Left ventricle myocardium superior (tissue), 1 donor: ENCODE measurements around the gene ARFGAP3. TPM values are rescaled to one million over a fixed set of nuclear protein-coding genes. Genes with fewer than 3 reads are reported as not detected.

ENCODE experiments used
- ATAC-seq: fragments of 200-7000 bp; cut with Tn5 transposase; one replicate; pipeline ENCODE4 v1.9.1; 2020; ENCODE audit warnings: mild to moderate bottlenecking, moderate library complexity
- DNase-seq: peaks from one replicate; pipeline ENCODE4 v3.0.0-alpha.2; 2020
- intact Hi-C: fragments of 100-400 bp; cut with micrococcal nuclease; formaldehyde crosslinking; loops from one replicate; pipeline ENCODE4 v1.11.0; 2022
- total RNA-seq: library from RNA; stranded (reverse); fragmentation: NEBNext Ultra II Directional; extraction: Animal tissue kit (Norgen Biotek cat#: 25700); gene quantifications from one replicate; pipeline ENCODE4 v1.2.1, GENCODE V29; 2021
- donor health status: DM: no; HTN: yes; CAD: no; lungs with severe emphysema.

Gene ARFGAP3
- total RNA-seq, 1 donor from 2014 or later, result 25.8 TPM

DNA sequence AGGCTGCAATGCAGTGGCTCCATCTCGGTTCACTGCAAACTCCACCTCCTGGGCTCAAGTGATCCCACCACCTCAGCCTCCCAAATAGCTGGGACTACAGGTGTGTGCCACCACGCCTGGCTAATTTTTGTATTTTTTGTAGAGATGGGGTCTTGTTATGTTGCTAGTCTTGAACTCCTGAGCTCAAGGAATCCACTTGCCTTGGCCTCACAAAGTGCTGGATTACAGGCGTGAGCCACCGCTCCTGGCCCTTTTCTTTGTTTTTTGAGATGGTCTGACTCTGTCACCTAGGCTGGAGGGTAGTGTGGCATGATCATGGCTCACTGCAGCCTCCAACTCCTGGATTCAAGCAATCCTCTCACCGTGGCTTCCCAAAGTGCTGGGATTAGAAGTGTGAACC, 21.0 kb downstream of the ARFGAP3 start:
- ATAC-seq (no peak), DNase-seq (no peak)
- intact Hi-C loops, result no loop called here

DNA sequence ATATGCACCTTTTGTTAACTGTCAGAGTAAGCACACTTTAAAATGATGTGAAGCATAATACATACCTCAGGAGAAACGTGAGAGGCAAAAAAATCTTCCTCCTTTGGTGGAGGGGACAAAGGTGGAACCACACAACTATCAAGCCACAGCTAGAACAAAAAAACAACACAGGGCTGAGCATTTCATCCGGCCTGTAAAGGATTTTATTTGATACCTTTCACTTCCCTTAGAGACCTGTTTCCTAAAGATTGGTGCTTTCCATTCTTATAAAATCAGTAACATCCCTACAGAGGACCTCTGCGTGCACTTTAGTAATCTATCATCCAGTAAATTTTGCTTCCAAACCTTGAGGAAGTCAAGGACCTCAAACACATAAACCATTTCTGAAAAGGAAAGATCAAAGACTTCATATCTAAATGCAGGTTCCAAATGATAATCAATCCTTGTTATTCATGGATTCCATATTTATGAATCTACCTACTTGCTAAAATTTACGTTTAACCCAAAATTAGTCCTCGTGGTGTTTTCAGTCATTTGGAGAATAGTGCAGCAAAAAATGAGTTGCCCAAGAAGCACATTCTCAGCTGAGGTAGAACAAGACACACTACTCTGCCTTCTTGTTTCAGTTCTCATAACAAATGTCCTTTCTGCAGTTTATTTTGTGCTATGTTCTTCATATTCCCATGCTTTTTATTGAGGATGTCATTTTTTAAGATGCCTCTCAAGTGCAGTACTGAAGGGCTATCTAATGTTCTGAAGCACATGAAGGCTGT, 22.7 kb downstream of the ARFGAP3 start:
- ATAC-seq, result no peak
- intact Hi-C loops, result no loop called here

DNA sequence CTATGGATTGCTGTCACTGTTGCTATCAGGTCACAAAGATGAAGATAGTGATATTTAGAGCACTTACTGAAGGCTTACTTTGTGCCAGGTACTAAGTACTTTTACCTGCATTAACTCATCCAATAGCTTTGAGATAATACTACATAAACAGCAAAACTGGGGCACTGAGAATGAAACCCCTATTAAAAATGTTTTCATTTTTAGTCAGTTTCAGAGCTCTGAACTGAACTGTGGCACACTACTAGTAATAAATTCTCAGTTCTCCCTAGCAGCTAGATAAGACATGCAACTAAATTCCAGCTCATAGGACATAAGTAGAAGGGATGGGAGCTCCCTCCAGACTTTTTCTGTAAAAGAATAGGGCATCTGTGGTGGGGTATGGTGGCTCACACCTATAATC, 24.0 kb downstream of the ARFGAP3 start:
- intact Hi-C loops, result no loop called here
- no peak for ATAC-seq
- DNase-seq, result no peak

More for the DNA sequence above, 22.7 kb downstream of the ARFGAP3 start:
- no peak for DNase-seq

DNA sequence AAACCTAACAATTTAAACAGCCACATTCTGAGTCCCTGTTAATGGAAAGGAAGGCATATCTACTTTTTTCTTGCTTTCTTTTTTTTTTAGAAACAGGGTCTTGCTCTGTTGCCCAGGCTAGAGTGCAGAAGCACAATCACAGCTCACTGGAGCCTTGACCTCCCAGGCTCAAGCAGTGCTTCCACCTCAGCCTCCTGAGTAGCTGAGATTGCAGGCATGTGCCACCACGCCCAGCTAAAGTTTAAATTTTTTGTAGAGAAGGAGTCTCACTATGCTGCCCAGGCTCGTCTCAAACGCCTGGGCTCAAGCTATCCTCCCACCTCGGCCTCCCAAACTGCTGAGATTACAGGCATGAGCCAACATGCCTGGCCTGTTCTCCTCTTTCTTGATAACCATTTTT, 25.4 kb downstream of the ARFGAP3 start:
- DNase-seq, result no peak
- intact Hi-C loops, result no loop called here
- ATAC-seq, result no peak

DNA sequence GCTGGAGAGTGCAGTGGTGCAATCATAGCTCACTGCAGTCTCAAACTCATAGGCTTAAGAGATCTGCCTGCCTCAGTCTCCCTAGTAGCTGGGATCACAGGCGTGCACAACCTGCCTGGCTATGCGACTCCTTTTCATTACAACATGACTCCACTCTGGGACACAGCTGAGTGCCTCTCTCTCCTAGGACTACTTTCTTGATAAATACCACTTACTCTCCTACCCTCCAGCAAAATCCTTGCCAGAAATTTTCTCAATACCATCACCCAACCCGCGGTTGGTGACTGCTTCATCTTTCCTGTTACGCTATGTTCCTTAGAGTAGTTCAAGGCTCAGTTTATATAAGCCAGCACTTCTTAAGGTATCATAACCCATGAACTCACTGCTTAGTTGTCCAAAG, 26.9 kb downstream of the ARFGAP3 start:
- intact Hi-C loops, result no loop called here
- ATAC-seq (no peak), DNase-seq (no peak)

DNA sequence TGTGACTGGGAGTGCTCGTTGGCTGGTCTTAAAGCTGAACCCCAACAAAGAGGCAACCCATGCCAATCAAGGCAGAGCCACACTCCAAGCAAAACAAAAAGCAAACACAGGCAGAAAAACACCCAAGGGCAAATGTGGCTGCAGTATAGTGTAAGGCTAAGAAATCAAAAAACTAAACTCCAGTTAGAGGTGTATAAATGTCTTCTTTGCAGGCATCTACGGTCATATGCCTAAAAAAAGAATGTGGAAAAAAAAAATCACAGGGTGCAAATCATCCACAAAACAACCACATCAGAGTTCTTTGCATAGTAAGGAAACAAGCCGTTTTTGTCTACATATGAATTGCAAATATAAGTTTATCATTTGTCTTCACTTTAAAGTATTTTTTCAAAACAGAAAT, 27.8 kb downstream of the ARFGAP3 start:
- DNase-seq (no peak), ATAC-seq (no peak)
- intact Hi-C loops, result no loop called here

DNA sequence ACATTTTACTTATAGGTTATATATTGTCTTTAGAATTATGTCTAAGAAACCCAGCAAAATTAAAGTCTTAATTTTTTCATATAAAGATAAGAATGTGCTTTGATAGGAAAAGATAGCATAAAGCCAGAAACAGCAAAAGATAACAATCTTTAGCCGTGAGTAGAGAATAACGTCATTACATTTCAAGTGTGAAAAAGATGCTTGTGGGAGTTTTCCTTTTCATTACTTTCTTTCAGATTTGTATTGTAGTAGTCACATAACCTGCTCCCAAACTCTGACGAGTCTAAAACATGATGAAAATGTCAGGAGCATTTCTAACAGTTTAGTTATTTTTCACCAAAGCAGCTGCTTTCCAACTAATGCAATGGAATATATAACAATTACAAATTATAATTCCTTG, 31.3 kb downstream of the ARFGAP3 start:
- ATAC-seq (no peak), DNase-seq (no peak)
- intact Hi-C loops, result no loop called here

DNA sequence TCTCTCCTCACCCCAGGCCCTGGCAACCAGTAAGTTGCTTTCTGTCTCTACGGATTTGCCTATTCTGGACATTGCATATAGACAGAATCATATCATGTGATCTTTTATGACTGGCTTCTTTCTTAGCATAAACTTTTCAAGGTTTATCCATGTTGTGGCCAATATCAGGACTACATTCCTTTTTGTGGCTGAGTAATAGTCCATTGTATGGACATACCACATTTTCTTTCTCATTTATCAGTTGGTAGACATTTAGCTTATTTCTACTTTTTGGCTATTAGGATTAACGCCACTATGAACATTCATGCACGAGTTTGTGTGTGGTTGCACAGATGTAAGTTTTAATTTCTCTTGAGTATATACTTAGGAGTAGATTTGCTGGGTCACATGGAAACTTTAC, 35.7 kb downstream of the ARFGAP3 start:
- DNase-seq, result no peak
- intact Hi-C loops, result no loop called here
- no peak for ATAC-seq

DNA sequence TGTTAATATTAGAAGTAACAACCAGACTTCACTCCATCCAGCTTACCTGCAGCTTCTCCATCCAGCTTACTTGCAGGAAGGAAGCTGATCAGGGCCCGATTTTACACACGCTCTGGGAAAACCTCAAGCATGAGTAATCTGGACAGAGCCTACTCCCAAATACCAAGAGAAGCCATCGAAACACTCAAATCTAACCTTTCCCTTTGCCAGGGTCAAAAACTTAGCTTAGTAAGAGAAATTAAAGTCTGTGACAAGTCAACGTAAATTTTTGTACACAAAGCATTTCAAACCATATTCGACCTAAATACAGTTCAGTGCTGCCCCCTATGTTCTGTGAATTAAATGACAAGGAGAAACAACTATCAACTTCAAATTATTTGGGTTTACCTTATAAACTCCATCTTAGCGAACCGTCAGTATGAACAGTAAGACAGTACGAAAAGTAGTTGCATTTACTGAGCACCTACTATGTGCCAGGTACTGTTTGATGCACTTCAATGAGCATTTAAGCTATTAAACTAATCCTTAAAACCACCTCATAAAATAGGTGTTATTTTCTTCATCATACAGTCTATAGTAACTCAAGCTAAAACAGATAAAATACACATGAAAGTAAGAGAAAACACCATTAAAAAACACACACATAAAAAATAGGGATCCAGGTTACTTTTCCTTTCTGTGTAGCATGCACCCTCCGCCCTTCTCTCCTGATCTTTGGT, 36.9 kb downstream of the ARFGAP3 start:
- intact Hi-C loops, result no loop called here
- ATAC-seq (peak; percentile 50), DNase-seq (no peak)

DNA sequence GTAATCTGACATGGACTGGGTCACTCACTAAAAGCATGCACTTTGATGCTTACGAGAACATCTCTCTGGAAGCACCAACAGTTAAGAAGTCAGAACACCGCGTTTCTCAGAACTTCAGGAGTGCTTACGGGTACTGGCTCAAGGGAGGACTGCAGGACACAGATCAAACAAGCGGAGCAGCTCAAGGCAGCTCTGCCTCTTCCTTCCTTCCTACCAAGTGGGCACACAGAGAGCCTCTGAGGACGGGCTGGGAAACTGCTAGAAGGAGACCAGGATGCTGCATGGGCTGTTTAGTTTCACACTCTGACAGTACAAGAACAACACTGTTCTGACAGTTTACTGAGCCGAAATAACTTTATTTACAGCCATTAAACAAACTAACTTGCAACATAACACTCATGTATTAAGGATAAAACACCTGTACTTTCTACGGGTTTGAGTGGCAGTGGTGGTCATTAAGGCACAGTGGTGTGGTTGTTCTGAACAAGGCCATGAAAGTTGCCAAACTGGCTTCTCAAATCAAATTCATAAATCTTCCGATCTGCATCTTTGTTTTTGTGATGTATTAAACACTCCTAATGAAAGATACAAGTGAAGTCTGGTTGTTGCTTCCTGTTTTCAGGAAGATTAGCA, 37.5 kb downstream of the ARFGAP3 start:
- ATAC-seq, result peak; percentile 29
- no peak for DNase-seq
- intact Hi-C loops, result no loop called here

DNA sequence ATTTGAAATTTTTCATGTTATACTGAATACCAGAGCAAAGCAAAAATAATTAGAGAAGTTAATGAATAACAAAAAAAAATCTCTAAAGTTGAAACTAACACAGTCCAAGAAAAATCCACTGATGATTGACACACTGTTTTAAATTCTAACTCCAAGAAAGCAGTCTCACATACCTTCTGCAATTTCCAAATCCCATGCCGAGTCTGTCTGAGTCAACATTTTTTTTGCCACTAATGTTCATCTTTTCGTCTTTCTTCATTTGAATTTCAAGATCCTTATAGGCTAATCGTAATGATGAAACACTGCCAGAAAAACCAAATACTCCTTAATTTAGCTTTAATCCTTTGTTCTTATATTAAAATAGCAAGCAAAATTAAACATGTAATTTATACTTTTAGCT, 39.5 kb downstream of the ARFGAP3 start:
- no peak for DNase-seq
- intact Hi-C loops, result no loop called here
- ATAC-seq, result no peak

DNA sequence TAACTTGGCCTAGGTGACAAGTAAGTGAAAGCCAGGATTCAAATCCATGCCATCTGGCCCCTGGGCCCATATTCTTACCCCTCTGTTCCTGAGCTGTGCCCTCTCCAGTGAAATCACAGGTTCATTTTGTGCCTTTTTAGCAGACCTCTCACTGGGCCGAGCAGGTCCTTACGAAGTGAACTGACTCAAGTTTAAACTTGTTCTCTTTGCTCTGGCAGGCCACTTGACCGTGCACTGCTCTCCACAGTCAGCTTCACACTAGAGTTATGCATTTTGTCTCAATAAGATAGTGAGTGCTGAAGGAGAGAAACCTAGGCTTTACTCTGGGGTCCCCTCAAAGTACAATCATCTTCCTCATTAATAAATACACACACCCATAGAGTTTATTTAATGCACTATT, 40.7 kb downstream of the ARFGAP3 start:
- ATAC-seq, result no peak
- intact Hi-C loops, result no loop called here
- DNase-seq, result no peak

DNA sequence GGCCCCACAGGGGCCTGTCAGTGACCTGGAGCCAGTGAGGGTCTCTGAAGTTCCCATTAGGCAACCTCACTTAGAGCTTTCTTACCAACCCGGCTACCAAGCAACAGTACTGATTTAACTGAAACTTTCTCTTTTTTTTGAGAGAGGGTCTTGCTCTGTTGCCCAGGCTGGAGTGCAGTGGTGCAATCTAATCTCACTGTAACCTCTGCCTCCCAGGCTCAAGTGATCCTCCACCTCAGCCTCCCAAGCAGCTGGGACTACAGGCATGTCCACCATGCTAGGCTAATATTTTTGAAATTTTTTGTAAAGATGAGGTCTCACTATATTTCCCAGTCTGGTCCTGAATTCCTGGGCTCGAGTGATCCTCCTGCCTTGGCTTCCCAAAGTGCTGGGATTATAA, 42.5 kb downstream of the ARFGAP3 start:
- DNase-seq (no peak), ATAC-seq (no peak)
- intact Hi-C loops, result no loop called here

DNA sequence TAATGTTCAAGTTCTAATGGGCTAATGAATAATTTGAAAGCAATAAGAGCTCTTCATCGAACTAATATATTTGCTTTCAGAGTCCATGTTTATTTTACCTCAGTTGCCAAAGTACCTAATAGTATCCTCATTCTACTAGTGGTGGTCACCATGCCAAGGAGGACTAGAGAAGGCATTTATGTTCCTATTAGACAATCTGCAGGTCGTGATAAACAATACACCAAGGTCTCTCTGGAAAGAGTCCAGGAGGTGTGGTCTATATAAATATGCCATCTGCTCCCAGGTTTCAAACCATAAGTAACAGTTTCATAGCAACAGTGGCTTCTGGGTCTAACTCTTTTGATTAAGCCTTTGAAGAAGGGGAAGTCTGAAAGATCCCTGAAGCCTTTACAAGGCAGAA, 42.9 kb downstream of the ARFGAP3 start:
- DNase-seq (no peak), ATAC-seq (no peak)
- intact Hi-C loops, result no loop called here

DNA sequence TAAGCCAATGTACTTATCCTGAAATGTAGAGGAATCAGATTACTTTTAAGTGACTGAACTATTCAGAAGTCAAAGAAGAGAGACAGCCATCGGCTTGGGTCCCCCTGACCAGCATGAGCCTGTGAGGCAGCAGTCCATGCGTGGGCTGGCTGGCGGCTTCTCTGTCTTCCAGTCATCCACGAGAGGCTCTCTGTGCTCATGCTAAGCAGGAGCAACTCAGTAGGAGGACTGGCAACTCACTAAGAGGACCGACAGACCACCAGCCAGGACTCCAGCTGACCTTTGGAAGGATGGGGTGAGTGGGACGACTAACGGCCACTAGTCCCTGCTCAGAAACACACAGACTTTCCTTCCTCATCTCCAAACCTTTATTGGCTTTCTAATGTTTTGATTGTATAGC, 43.6 kb downstream of the ARFGAP3 start:
- intact Hi-C loops, result no loop called here
- ATAC-seq (no peak), DNase-seq (no peak)

DNA sequence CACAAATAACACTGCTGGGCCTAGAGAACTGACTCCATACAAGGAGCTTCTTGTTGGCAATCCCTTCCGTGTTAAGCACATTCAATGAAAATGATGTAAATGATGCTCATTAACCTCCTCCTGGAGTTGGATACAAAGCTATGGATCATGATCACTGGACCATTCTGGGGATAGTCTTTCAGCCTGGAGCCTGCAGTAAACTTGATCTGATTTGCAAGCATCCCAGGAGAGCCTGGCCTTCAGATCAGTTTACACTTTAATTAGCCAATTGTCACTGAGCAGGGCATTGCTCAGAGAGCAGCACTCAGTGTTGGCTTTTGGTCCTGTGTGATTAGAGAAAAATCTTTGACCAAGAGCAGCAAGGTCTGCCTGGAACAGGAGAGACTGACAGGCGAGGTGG, 45.6 kb downstream of the ARFGAP3 start:
- intact Hi-C loops, result no loop called here
- no peak for ATAC-seq
- no peak for DNase-seq

DNA sequence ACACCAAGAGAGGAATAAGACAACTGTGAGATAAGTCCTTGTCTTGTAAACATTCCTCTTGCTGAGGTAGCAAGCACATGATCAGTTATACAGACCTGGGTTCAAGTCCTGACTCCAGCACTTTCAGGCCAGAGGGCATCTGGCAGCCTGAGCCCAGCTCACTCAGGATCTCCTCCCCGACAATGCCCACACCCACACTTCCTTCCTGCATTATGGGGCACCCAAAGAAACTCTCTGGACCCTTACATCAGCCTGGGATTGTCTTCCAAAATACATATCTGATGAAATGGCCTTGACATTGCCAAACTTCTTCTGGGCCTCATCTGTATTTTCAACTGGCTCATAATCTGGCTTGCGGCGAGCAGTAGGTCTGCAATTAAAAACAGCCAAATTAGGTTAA, 48.6 kb downstream of the ARFGAP3 start:
- intact Hi-C loops, result no loop called here
- DNase-seq, result no peak
- no peak for ATAC-seq

DNA sequence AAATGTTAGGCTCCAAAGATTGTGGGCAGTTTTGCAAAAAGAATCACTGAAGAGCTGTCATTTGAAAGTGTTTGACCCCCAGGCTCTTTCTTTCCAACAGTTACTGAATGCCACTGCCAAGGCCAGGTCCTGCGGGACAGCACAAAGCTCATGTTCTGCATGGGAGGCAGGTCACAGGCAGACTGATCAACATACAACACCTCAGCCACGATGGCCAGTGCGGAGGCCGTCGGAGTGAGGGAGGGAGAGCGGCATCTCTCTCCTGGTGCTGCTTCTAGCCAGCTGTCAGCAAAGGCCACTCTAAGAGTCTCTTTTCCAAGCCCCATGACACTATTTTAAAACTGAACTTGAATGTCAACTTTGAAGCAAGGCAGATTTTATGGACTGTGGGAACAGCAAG, 49.9 kb downstream of the ARFGAP3 start:
- DNase-seq, result no peak
- intact Hi-C loops, result no loop called here
- no peak for ATAC-seq

DNA sequence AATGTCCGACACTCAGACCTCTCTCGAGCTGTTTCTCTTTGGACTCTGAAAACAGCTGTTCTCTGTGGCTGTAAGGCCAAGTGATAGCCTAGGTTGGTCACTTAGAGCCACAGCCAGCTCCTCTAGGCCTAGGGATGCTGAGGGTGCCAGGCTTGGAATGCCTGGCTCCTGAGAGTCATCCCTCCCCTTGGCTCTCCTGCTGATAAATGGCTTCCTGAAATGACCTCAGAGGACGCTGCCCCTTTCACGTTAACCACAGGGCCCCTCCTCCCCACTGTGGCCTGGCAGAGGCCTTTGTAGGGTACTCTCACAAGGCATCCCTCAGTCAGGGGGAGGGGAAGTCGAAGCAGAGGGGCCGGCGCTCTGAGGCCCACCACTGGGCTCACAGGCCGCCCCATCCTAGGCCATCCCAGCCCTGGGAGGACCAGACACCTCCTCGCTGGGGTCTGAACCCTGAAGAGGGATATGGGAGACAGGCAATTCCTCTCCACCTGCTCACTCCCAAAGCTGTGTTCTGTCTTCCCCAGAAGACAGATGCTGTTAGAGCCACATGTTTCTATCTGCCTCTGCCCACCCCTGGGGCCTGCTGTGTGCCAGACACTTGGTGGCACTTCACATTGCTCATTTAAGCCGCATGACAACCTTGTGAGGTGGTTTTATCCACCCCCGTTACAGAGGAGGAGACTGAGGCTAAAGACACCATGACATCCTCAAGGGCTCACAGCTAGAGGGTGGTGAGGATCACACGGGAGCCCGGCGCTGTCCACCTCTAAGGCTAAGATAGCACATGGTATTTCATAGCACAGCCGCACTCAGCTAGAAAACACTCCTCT, 50.9 kb downstream of the ARFGAP3 start:
- intact Hi-C loops, result no loop called here
- DNase-seq (no peak), ATAC-seq (peak; percentile 29)
